CD4-positive, alpha-beta T cell treated with Interleukin-6 at 100 ng/mL for 8 hours (primary cell): ENCODE measurements around the gene ARL15.

Experiments
- DNase-seq: peaks from one replicate; pipeline ENCODE4 v3.0.0-alpha.2; 2020; ENCODE audit warnings: mixed read lengths, low spot score

The ARL15 gene

DNA sequence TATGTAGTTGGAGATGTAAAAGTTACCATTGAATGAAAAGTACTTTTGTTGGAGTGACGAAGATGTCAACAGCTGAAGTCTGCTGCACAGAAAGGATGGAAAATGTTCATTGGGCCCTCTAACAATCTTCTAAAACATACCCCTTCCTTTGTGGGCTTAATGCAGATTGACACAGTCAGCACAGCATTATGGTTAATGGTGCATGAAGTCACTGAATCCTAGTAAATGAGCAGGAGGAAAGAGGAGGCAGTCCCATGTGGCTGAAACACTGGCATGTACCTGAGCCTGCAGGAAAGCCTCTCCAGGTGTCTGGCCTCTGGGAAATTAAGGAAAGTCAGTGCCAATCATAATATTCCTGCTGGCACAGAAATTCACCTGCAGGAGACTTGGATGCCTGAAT, 153.8 kb downstream of the ARL15 start:
- no peak for DNase-seq

DNA sequence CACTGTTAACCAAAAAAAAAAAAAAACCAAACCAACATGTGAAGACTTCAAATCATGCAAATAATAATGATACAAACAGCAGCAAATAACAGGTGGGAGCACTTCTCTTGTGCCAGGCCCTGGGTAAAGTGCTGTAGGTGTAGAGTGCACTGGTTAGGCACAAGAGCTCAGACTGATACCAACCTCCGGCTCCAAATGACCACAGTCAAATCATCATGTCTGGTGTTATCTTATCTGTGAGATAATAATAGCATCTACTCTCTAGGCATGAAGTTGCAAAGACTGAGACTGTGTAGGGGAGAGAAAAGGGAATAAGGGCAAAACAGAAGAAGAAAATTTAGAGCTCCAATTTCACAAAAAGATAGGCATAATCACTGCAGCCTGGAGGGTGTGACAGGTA, 159.5 kb downstream of the ARL15 start:
- DNase-seq, result no peak

DNA sequence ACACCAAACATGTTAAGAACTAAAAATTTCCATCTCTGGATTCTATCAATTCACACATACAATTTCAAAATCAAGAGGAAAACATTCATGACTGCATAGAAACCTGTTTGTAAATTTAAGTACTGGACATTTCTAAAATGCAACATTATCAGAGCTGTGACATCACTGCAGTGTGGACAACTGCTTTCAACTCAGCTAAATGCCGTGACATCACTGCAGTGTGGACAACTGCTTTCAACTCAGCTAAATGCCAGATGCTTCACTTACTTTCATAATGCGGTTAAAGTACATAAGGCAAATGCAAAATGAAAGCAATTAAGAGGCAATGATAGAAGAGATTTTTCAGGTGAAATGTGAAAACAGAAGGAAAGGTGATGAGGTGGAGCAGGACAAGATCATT, 161.5 kb downstream of the ARL15 start:
- DNase-seq, result no peak

DNA sequence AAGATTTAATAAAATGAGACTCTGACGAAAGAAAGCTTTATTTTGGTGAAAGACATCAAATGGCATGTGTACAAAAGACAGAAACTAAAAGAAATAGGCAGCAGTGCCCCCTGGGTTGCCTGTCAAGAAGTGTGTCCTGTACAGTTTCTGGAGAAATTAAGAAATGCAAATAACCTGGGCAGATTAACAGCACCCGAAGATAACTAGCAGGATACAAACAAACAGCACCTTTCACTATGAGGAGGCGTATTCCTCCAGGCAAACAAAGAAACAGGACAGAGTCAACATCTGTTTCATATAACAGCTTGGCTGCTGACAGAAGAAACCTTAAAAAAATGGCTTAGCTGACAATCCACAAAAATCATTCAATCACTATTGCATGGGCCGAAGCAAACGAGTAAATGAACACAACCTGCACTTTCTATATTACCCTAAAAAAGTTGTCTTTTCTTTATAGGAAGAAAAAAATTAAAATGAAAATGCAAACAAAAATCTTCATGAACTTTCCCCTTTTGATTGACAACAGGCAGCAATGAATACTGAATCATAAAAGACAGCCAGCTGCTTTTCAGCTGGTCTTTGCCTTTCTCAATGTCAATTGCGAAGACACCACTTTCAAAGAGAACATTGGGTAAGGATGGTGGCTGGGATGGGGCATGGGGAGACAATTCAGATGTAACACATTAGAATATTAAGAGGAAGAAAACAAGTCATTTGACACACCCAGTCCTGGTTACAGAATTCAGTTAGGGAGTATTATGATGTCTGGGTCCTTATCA, 162.1 kb downstream of the ARL15 start:
- DNase-seq, result no peak

DNA sequence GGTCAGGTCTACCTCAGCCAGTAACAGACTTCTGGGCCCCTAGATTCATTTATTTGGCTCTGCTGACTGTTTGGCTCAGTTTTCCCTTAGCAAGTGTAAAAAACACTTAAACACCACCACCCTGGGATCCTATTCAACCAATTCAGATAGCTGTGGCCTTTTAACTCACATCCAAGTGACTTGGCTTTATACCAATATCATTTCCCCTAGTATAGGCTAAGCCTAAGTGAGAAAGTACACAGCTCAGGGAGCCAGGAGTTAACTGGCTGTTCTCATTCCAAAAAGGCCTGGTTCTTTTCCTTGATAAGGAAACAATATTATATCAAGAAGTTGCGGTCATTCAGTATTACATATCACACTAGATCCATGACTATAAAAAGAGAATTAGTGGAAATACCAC, 163.5 kb downstream of the ARL15 start:
- DNase-seq, result no peak

DNA sequence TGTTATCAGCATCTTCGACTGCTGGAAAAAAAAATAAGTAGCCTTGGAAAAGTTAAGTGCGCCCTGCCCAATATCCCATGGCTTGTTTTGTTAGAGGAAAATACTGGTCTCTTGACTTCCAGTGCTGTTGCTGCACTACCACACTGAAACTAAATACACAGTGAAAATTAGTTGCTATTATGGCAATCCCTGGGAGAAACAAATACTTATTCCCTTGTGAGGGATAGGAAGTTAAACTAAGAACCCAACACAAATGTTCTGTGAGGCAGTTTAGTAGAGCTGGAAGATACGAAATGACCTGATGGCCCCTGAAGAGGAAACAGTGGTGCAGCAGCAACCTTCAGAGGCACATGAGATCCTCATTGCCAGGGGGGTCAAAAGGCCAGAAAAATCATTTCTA, 164.0 kb downstream of the ARL15 start:
- no peak for DNase-seq

DNA sequence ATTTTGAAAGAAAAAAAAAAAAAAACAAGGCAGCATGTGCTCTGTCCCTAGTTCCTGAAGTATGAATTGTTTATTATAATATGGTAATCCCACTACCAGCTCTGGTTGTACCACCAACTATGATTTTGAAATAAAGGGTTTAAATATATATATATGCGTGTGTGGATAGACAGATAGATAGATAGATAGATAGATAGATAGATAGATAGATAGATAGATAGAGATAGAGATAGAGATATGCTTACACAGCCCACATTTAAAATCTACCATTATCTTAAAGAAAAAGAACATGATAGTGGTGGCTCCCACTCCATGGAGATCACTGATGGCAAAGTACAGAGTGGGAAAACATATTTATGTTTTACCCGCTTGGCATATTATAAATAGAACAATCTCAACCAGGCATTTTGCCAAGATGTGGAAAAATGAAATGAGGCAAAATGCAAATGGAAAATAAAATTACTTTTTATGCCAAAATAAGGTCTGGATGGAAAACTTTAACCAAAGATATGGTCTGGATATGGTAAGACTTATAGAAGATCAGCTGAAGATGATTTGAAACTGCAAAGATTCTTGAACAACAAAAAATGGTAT, 170.0 kb downstream of the ARL15 start:
- DNase-seq, result no peak

DNA sequence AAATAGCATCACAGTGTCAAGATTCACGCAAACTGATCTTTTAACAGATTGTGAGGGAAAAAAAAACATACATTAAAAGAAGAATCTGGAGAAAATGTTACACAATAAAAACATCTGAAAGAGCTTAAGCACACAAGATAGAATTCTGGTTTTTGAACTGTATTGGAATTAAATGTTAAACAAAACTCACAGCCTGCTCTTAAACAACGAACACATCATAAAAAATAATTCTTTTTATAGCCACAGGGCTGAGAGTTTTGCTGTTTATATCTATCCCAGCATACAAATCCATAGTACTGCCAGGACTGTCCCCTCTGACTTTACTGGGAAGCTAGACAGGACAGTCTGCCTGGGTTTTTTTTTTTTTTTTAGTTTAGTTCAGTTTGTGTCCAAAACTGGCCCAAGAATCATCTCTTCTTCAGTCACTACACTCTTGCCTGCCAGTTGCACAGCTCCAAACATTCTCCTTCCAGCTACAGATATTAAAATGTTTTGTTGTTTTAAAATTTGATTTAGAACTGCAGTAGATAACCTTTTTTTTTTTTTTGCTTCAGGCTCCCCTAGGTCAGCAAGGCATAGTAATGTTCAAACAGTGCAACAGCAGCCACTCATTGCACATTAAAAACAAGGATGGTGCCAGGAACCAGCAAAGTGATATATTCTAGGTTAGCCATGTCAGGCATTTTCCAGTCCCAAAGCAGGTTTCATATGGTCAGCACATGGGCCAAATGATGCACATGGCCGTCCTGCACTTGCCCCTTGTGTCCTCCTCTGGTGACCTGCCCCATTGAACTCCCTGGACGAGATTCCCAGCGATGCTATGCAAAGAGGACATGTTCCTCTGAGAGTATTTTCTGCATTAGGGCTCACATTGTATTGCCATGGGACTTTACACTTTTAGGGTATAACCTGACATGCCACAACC, 173.6 kb downstream of the ARL15 start:
- no peak for DNase-seq

DNA sequence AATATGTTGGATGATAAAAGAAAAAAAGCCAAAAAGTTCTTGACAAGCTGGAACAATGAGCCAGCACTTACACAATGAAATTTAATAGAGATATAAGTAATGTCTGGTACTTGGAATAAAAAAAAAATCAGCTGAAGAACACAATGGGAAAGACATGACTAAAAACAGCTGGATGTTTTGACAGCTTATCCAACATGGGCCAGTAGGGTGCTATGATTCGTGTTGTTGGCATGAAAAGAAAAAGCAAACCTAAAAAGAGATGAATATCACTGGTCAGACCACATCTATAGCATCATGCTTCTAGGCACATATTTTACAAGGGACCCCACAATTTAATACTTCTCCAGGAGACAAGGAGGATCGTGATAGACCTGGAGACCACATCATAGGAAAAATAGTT, 175.3 kb downstream of the ARL15 start:
- DNase-seq, result no peak

DNA sequence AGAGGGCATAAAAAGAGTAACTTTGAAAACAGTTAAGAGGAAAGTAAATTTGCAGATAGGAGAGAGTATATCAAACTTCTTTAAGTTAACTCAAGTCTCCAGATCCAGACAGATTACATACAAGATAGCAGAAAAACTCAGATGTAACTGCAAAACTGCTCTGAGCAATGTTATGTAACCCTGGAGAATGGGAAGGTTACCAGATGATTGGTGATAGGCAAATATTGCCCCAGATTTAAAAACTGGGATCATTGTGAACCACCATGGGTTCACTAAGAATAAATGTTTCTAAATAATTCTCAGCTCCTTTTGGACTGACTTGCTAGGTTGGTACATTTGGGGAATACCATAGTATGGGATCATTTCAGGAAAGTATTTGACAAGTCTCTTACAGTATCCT, 176.5 kb downstream of the ARL15 start:
- DNase-seq, result no peak

DNA sequence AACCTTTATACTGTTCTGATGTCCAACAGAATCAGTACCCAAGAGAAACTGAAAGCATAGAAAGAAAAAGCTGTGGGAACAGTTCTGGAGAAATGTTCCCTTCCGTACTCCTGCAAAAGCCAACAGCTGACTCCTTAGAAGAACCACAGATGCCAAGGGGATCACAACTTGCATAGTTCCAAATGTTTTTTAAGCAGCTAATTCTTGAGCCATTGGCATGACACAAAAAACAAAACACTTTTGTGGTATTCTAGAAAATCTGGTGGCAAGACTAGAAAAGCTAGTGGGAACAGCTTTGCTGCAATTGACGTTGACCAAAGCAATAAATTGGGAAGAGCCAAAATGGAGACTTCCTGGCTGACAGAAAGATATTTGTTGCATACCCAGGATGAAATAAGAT, 189.9 kb downstream of the ARL15 start:
- DNase-seq, result no peak

DNA sequence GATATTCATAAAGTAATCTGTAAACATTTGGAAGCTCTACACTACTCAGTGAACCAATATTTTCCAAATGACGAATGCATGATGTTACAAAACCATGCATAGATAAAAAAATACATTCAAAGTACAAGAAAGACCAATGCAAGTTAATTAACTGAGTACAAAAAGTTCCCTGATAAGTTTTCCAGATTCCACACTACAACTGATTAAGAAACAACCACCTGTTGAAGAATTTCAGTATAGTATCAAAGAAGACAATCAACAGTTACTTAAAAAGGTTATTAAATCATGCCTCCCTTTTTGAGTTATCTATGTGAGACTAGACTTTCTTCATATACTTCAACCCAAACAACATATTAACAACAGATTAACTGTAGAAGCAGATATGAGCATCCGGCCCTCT, 192.4 kb downstream of the ARL15 start:
- DNase-seq, result no peak

DNA sequence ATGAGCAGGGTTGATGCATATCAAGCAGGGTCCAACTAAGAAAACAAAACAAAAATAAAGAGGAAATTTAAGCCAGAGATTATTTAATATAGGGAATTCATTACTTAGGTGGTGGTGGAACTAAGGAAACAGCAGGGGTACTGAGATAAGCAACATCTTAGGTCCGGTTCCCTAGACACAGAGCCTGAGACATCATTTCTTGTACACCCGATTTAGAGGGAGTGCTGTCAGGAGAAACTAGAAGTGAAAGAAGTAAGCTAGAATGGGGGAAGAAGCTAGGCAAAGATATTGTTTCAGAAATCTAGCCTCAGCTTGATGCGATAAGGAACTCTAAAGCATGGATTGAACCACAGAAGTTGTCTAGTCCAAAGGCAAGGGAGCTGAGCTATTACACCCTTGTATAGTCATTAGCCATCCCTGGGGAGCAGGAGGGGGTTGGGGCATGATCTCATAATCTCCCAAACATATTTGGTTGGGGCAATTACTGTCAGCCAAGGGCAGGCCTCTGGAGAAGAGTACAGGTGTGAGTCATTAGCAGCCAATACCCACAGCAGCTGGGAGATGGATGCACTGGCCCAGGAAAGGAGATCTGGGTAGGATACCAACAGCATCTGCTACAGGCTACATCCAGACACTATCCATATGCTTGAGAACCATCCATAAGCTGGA, 194.5 kb downstream of the ARL15 start:
- no peak for DNase-seq

DNA sequence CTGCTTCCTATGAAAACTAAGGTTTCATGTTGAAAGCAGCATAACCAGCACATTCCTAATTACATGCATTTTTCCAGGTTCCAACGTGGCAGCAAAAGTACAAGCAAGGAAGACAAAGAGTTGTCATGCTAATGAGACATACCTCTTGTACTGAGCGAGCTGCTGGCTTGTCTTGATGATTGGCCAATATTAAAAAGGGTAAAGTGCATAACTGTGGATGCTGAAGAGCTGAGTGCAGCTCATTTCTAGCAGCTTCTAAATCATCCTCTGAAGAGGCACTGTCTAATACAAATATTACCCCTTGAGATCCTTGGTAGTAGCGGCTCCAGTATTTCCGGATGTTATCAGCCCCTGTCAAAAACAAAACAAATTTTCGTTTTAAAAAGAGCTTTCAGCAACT, 197.3 kb downstream of the ARL15 start:
- DNase-seq, result no peak

DNA sequence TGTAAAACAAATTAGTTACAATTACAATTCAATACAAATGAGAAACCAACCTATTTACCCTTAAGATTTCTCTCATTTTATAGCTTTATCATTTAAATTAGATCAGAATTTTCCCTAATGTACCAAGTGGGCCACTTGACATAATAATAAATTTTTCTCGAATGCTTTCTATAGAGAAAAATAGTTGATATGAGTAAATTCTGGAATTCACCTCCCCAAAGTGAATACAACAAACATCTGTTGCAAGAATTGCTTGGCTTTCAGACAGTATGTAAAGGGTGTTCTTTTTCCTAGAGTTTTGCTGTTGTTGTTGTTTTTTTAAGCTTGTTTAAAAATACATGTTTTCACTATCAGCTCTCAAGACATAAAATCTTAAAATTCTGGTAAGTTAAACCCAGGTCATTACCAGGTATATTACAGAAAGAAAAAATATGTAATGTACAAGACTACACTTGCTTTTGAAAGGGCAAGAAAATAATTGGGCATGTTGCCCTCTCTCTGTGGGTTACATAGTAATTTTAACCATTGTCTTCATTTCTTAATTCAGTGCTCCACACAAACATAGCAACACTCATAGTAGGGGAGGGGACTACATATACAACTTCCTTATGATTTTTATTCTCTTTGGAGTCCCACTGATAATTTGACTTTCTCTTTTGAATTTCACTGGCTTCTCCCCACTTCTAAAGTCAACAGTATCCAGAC, 200.6 kb downstream of the ARL15 start:
- DNase-seq, result no peak

DNA sequence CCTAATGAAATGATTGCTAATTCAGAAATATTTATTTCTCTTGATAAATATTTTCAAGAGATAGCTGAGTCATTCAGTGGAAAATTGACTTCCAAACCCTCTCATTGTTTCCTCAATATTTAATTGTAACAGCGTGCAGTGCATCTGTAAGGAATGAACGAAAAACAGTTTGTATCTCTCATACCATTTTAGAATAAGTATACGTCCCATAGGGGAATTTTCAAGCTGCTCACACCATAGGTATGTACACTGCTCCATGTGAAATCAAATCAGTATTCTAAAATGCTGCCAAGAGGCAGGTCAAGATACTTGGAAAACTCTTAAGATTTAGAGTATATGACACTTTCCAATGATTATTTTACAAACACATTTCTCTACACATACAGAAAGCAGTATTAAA, 202.2 kb downstream of the ARL15 start:
- no peak for DNase-seq

DNA sequence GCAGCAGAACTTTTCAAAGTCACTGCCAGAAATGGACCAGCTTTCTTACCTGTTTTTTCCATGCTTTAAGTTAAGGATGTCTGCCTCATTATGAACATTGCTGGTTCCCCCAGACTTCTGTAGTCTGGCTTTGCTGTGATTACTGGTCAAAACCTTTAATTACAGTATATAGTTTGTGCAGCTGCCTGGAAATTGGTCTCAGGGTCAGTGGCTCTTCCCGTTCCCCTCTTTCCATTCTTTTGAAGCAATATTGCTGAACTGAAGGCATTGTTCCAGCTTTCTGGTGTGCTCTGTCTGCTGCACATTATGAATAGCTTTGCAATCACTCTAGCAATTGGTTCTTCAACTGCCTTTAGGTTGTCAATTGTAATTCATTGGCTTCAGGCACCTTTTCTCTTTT, 206.5 kb downstream of the ARL15 start:
- no peak for DNase-seq

DNA sequence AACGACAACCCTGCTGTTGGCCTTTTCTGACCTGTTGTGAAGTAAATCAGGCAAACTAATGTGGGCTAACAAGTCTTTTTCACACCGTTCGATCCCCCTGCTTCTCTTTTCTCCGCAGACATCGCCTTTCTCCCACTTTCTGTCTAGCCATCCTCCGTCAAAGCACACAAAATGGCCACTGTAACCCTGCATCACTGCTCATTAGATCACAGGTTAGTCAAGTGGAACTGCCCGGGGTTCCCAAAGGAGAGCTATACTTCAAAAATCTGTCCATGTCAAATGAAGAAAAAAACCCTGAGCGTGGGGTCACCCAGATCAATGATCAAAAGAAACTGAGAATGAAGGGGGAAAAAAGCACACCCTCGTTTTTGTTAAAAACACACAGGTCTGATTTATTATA, 212.1 kb downstream of the ARL15 start:
- DNase-seq, result no peak

DNA sequence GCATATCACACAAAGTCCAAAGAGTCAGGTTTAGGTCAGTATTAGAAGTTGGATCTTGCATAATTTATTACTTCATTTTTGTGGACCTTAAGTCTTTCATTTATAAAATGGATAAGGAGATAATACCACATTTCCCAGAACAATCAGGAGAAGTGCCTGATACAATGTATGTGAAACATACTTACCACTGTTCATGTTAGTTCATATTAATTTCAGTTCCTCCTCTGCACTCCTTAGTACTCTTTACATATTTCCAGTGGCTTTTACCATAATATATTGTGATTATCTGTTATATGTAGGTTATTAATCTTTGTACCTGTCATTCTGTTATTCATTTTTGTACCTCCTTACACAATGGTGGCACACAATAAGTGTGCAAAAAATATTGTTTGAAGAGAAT, 214.4 kb downstream of the ARL15 start:
- no peak for DNase-seq

DNA sequence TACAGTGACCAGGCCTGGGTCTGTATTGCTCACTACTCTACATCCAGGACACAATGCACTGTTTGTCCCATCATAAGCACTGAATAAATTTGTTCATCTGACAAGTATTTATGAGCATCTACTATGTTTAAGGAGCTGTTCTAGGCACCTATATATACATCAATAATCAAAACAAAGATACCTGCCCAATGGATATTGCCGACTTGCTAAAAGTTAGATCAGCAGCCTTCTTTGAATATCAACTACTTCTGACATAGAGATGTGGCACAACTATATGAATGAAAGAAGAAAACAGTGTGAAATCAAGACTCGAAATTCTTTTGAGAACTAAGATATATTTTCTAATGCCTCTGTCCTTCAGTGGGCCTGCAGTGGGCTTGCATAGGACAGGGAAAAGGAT, 215.7 kb downstream of the ARL15 start:
- DNase-seq, result no peak

DNA sequence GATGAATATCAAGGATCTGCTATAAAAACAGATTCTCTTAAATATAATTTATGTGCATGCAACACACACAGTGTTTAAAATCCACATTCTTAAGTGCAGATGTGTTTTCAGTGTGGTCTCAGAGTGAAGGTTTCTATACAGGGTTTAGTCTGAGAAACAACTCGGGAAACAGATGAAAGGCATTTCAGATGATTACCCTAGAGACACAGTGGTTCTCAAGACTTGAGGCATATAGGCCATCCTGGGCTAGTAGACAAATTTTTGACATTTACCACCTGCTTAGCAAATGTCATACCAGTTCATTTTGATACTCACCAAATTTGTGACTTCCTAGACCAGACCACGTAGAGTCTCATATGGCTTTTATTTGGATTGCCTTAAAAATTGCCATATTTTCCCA, 216.5 kb downstream of the ARL15 start:
- no peak for DNase-seq

DNA sequence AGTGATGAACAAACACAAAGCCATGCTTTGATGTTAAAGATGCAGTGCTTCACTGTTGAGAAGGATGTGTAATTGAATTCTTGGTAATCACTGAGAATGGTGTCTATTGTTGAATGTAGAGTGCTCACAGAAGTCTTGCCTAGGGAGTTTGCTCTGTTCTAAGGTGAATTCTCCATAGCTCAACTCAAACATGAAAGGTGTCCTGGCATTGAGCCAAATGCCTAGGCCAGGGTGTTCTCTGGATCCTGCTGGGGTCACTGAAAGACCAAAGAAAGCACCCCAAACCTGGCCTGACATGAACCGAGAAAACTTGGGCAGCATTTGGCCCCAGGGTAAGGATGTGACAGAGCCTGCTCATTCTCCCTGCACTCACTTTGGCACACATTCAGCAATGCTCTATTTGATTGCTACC, 217.3 kb downstream of the ARL15 start:
- no peak for DNase-seq
